Activated naive CD4-positive, alpha-beta T cell treated with anti-CD3 and anti-CD28 coated beads, Interleukin-2, amount 10 ng/mL, durations not matched to agents 5 hours and 36 hours (primary cell): ENCODE data around the gene SLC12A3. TPM values are rescaled to one million over a fixed set of nuclear protein-coding genes. Genes with fewer than 3 reads are reported as not detected.

Experiments
- microRNA-seq: library from miRNA; unstranded; fragments of <30 nt; microRNA quantifications from one replicate; pipeline ENCODE4 v1.2.0, GENCODE V29; 2022; ENCODE audit warnings: borderline microRNAs expressed, borderline replicate concordance
- total RNA-seq, 2 experiments: library from RNA; stranded (reverse); gene quantifications; one replicate each; pipeline ENCODE4 v1.2.3, GENCODE V29; 2021

Gene SLC12A3
- total RNA-seq, result not detected

GRCh38 chr16:56864960-56865359 lies at the start of gene SLC12A3:
Gene SLC12A3 (plus strand): TSS chr16:56865207. CDS start chr16:56865236, 29 bp downstream.

GRCh38 chr16:56931892-56932720 lies 67.1 kb downstream of the SLC12A3 start, which contains the start of gene HERPUD1:
Gene HERPUD1 (plus strand): TSS chr16:56932142. CDS start chr16:56932245, 103 bp downstream.

GRCh38 chr16:56961851-56962281 lies 96.9 kb downstream of the SLC12A3 start, which contains the start of gene CETP:
Gene CETP (plus strand): TSS chr16:56961950. CDS start chr16:56961980, 30 bp downstream.

Small RNAs within 50 kb of the gene (microRNA-seq; reads per million reads assigned to microRNA genes)
- 0.83 reads per million for gene MIR138-2
- not detected for gene MIR6863

Other genes with a start within 250 kb of the SLC12A3 start
- gene MT1E, start 239.4 kb upstream of the SLC12A3 start, total RNA-seq, result 10 to 100 TPM; 15.5 to 21.7 TPM
- gene MT1M, start 232.5 kb upstream of the SLC12A3 start, total RNA-seq, result not detected
- not detected for gene MT1A, start 226.5 kb upstream of the SLC12A3 start, total RNA-seq
- not detected for gene MT1B, start 213.3 kb upstream of the SLC12A3 start, total RNA-seq
- gene MT1F, start 207.2 kb upstream of the SLC12A3 start, total RNA-seq, result 10 to 100 TPM; 22.0 to 23.7 TPM
- gene MT1G, start 197.1 kb upstream of the SLC12A3 start, total RNA-seq, result 1 to 10 TPM; 3.2 to 4.7 TPM
- gene MT1H, start 195.4 kb upstream of the SLC12A3 start, total RNA-seq, result not detected
- 10 to 100 TPM; 45.1 to 49.9 TPM for gene MT1X, start 182.7 kb upstream of the SLC12A3 start, total RNA-seq
- 10 to 100 TPM; 62.8 to 65.1 TPM for gene NUP93, start 135.1 kb upstream of the SLC12A3 start, total RNA-seq
- gene HERPUD1, start 66.9 kb downstream of the SLC12A3 start, total RNA-seq, result 100 to 1,000 TPM; 118 to 119 TPM
- not detected for gene CETP, start 96.7 kb downstream of the SLC12A3 start, total RNA-seq
- gene NLRC5, start 124.3 kb downstream of the SLC12A3 start, total RNA-seq, result 100 to 1,000 TPM; 396 to 413 TPM
- gene CPNE2, start 227.4 kb downstream of the SLC12A3 start, total RNA-seq, result 1 to 10 TPM; 7.3 to 7.7 TPM